HG03521 (cell line): Measurements from ENCODE around the gene PTGS2.

Experiments
- ATAC-seq: cut with Tn5 transposase; IDR thresholded peaks from one replicate; pipeline ENCODE4 v1.9.1; 2021; ENCODE audit warnings: mild to moderate bottlenecking, moderate library complexity; ENCODE audit not compliant: unreplicated experiment

Gene PTGS2

GRCh38 chr1:186680245-186681061 lies at the start of gene PTGS2:
PTGS2 (minus strand) TSS chr1:186680423; CDS start chr1:186680290, 133 bp downstream.
- peak; percentile 91 for ATAC-seq

- no peak for ATAC-seq
Measured at GRCh38 chr1:186722711-186723309, 42.6 kb upstream of the PTGS2 start.

GRCh38 chr1:186717286-186717685 lies 37.1 kb upstream of the PTGS2 start:
- ATAC-seq, result no peak

- no peak for ATAC-seq
Measured at GRCh38 chr1:186715887-186716809, 35.9 kb upstream of the PTGS2 start.

GRCh38 chr1:186710696-186711095 lies 30.5 kb upstream of the PTGS2 start:
- no peak for ATAC-seq

- no peak for ATAC-seq
Measured at GRCh38 chr1:186708694-186709097, 28.5 kb upstream of the PTGS2 start.

GRCh38 chr1:186703209-186703766 lies 23.1 kb upstream of the PTGS2 start:
- ATAC-seq, result no peak

GRCh38 chr1:186700722-186701121 lies 20.5 kb upstream of the PTGS2 start:
- ATAC-seq, result no peak

- no peak for ATAC-seq
Measured at GRCh38 chr1:186699519-186699918, 19.3 kb upstream of the PTGS2 start.

GRCh38 chr1:186689907-186690306 lies 9.7 kb upstream of the PTGS2 start:
- ATAC-seq, result no peak

- ATAC-seq, result no peak
Measured at GRCh38 chr1:186689376-186689775, 9.2 kb upstream of the PTGS2 start.

GRCh38 chr1:186683652-186684410 lies 3.6 kb upstream of the PTGS2 start:
- ATAC-seq, result no peak

GRCh38 chr1:186682736-186683135 lies 2.5 kb upstream of the PTGS2 start:
- no peak for ATAC-seq

GRCh38 chr1:186681801-186682200 lies 1.6 kb upstream of the PTGS2 start:
- no peak for ATAC-seq

- no peak for ATAC-seq
Measured at GRCh38 chr1:186681121-186681520, 898 bp upstream of the PTGS2 start.

GRCh38 chr1:186679924-186680244 lies 339 bp downstream of the PTGS2 start:
- ATAC-seq, result no peak

- ATAC-seq, result no peak
Measured at GRCh38 chr1:186678155-186678554, 2.1 kb downstream of the PTGS2 start.

- no peak for ATAC-seq
Measured at GRCh38 chr1:186672596-186672995, 7.6 kb downstream of the PTGS2 start.

GRCh38 chr1:186672131-186672530 lies 8.1 kb downstream of the PTGS2 start:
- ATAC-seq, result no peak

- no peak for ATAC-seq
Measured at GRCh38 chr1:186671136-186671825, 8.9 kb downstream of the PTGS2 start.
